ENCODE measurements around the gene ATXN7L3. TPM values are rescaled to one million over a fixed set of nuclear protein-coding genes. Genes with fewer than 3 reads are reported as not detected.

The ATXN7L3 gene
- total and polyA plus RNA-seq, 7 donors: 20.4 to 42.6 (median 35.1) TPM

DNA sequence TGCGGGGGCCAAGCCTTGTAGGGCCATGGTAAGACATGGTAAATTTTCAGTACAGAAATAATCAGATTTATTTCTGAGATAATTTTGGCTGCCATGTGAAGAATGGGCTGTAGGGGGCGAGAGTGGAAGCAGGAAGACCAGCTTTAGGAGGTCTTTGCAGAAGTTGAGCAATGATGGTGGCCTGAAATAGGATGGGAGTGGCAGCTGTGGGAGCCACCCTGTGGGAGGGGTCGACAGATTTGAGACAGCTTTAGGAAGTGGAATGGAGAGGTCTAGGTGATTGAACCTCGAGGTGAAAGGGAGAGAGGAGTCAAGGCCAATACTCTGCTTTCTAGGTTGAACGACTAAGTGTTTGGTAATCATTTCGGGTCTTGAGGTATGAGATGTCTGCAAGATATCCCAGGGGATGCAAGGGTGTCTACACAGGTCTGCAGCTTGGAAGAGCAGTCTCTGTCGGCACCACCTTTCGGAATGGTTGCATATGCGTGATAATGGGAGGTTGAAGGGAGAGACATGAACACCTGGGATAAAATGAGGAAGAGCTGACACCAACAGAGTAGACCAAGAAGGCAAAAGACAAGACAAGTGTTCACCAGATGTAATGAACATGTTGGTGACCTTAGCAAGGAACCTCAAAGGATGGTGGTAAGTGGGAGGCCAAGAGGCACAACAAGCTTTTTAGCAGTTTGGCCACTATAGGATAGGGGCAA lies 4.2 kb upstream of the ATXN7L3 start:
- DNase-seq: no peak
- TF ChIP-seq, protein P1, sequence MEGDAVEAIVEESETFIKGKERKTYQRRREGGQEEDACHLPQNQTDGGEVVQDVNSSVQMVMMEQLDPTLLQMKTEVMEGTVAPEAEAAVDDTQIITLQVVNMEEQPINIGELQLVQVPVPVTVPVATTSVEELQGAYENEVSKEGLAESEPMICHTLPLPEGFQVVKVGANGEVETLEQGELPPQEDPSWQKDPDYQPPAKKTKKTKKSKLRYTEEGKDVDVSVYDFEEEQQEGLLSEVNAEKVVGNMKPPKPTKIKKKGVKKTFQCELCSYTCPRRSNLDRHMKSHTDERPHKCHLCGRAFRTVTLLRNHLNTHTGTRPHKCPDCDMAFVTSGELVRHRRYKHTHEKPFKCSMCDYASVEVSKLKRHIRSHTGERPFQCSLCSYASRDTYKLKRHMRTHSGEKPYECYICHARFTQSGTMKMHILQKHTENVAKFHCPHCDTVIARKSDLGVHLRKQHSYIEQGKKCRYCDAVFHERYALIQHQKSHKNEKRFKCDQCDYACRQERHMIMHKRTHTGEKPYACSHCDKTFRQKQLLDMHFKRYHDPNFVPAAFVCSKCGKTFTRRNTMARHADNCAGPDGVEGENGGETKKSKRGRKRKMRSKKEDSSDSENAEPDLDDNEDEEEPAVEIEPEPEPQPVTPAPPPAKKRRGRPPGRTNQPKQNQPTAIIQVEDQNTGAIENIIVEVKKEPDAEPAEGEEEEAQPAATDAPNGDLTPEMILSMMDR (IDR thresholded peaks at IDR 0.05): peak; percentile 54
- no peak overlapping the region for H3K4me3 ChIP-seq
- peaks cover 7% of the 10 kb centered on the region for H3K4me1 ChIP-seq
- H3K9me3 ChIP-seq: no peaks in the 10 kb centered on the region
- no peak for ATAC-seq
- no peaks in the 10 kb centered on the region for H3K27me3 ChIP-seq (ENCODE audit: insufficient read depth in 3 of 3, low read length in 2 of 3)
- H3K27ac ChIP-seq: no peak overlapping the region
- intact Hi-C loops (cut with DNase I): no loop called here
- WGBS, 3 donors: 53 to 60% (median 57%) methylated on average over 9 of the region's 9 CpGs
- peaks cover 4 to 25% of the 10 kb centered on the region in 2 donors for H3K36me3 ChIP-seq (ENCODE audit: insufficient read depth in 1 of 2, low read depth in 1 of 2)

DNA sequence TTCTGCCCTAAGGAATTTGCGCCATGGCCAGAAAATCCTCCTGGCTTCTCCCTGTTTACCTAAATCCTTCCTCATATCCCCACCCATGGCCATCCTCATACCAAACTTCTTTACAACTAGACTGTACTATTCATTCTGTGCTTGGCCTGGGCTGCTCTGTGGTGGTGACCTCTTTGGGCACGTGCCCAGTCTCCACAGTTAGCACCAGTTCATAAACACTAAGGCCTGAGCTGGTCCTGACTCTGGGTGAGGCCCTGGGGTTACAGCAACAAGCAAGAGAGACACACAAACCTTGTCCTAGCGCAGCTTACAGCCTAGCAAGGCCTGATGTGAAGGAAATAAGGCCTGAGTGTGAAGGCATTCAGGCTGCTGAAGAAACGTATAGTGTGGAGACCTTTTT lies 3.1 kb upstream of the ATXN7L3 start:
- no peak for ATAC-seq
- intact Hi-C loops (cut with DNase I): no loop called here
- DNase-seq: no peak
- Histone ChIP-seq H3K4me1 (peaks cover 7% of the 10 kb centered on the region), H3K4me3 (no peak overlapping the region), H3K9me3 (no peaks in the 10 kb centered on the region), H3K36me3 (ENCODE audit: insufficient read depth in 1 of 2, low read depth in 1 of 2) (peaks cover 4 to 14% of the 10 kb centered on the region in 2 donors), H3K27ac (no peak overlapping the region), H3K27me3 (ENCODE audit: insufficient read depth in 3 of 3, low read length in 2 of 3) (no peaks in the 10 kb centered on the region)
- TF ChIP-seq, protein P1 (IDR thresholded peaks at IDR 0.05): no peak
- 80 to 88% (median 87%) methylated on average over 4 of the region's 4 CpGs for WGBS, 3 donors

DNA sequence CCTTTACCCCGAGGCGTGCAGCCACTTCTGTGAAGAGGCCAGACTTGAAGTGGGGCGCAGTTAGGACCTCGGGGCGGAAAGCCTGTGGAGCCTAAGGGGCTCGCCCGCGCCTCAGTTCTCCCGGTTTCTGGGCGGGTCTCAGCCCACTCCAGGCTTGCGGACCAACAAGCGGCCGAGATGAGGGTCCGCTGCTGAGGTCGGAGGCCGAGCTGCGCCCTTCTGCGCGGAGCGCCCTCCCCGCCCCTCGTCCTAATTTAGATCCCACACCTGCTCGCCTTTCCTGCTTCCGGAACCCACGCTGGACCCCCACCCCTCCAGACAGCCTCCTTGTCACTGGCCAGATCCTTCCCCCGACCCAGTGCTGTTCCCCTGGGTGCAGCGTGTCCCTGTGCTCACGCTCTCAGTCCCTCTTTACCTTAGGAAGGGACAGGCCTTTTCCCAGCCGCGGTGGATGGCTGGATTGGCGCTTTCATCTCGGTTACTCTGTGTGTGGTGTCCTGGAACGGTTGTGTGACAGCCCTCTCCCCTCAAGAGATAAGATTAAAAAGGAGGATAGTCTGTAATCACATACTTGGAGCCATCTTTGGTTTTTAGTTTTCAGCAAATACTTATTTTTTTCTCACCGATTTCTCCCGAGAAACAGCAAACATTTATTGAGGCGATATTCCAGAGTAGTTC lies 933 bp upstream of the ATXN7L3 start:
- Histone ChIP-seq H3K36me3 (ENCODE audit: insufficient read depth in 1 of 2, low read depth in 1 of 2) (peaks cover 0 to 21% of the 10 kb centered on the region in 2 donors), H3K9me3 (no peaks in the 10 kb centered on the region), H3K27ac (peak overlapping the region; percentile 93), H3K4me1 (peaks cover 7% of the 10 kb centered on the region), H3K27me3 (ENCODE audit: insufficient read depth in 3 of 3, low read length in 2 of 3) (no peaks in the 10 kb centered on the region), H3K4me3 (peak overlapping the region; percentile 87)
- TF ChIP-seq, protein P1 (IDR thresholded peaks at IDR 0.05): no peak
- intact Hi-C loops (cut with DNase I): no loop called here
- DNase-seq (peak in 1 of 2 donors; percentile 42), ATAC-seq (peak; percentile 4 to 10 (median 8))
- WGBS, 3 donors: 7 to 8% (median 7%) methylated on average over 31 to 36 of the region's 36 CpGs

- H3K9me3 ChIP-seq: no peaks in the 10 kb centered on the region
- H3K27ac ChIP-seq: peak overlapping the region; percentile 93
- peaks cover 5 to 38% of the 10 kb centered on the region in 2 donors for H3K36me3 ChIP-seq (ENCODE audit: insufficient read depth in 1 of 2, low read depth in 1 of 2)
- H3K4me1 ChIP-seq: peaks cover 7% of the 10 kb centered on the region
- ATAC-seq: peak; percentile 7 to 36 (median 30)
- WGBS, 3 donors: 2 to 6% (median 2%) methylated on average over 17 to 66 of the region's 68 CpGs
- H3K27me3 ChIP-seq (ENCODE audit: insufficient read depth in 3 of 3, low read length in 2 of 3): no peaks in the 10 kb centered on the region
- H3K4me3 ChIP-seq: peak overlapping the region; percentile 87
- DNase-seq: peak; percentile 68 to 80
- intact Hi-C loops (cut with DNase I): no loop called here
- TF ChIP-seq, protein P1 (IDR thresholded peaks at IDR 0.05): no peak
Observed at GRCh38 chr17:44198721-44199552, 747 bp downstream of the ATXN7L3 start.

Data from psoas muscle (tissue), 8 donors.